GM12878 (cell line): ENCODE results near the gene CCDC87. TPM values are rescaled to one million over a fixed set of nuclear protein-coding genes. Genes with fewer than 3 reads are reported as not detected.

Experiments used
- ATAC-seq: fragments of 200-7000 bp; cut with Tn5 transposase; 3 replicates; pipeline ENCODE4 v1.9.1; 2020; ENCODE audit warnings: mild to moderate bottlenecking, moderate library complexity
- BruUV-seq: library from RNA; stranded (reverse); fragments of 400-500 nt; replicated peaks from 2 replicates; lab custom pipeline; 2021; lab: Mats Ljungman, UMichigan
- CTCF ChIA-PET: fragments of 300-600 bp; sonication (Branson Sonifier 250); formaldehyde crosslinking; extraction: SDS; loops from one replicate; lab custom pipeline; 2021; ENCODE audit warnings: inconsistent platforms; lab: Yijun Ruan, JAX
- POLR2A ChIA-PET: fragments of 350-600 bp; formaldehyde crosslinking; extraction: SDS; loops from one replicate; lab custom pipeline; 2021; ENCODE audit warnings: inconsistent platforms; lab: Charles Lee
- RAD21 ChIA-PET: fragments of 300-600 bp; sonication (Branson Sonifier 250); formaldehyde crosslinking; loops from one replicate; lab custom pipeline; 2023; ENCODE audit warnings: antibody characterized with exemption; ENCODE audit not compliant: unreplicated experiment; lab: Charles Lee
- SMC1A ChIA-PET: fragments of 300-600 bp; sonication (Branson Sonifier 250); formaldehyde crosslinking; loops from one replicate; lab custom pipeline; 2023; ENCODE audit not compliant: unreplicated experiment, uncharacterized antibody; lab: Charles Lee
- DNase-seq: peaks from one replicate; pipeline ENCODE4 v3.0.0-alpha.2; 2011; ENCODE audit warnings: low read depth, low spot score
- FAIRE-seq: peaks from 3 replicates; lab custom pipeline; 2011; peaks lifted over from hg19 to GRCh38; lab: Jason Lieb, UNC
- H2AFZ ChIP-seq: 2 replicates; pipeline ENCODE4 v1.6.0; 2011; ENCODE audit warnings: low read depth, low read length, control low read depth; ENCODE audit not compliant: control insufficient read depth
- H3K27ac ChIP-seq: 2 replicates; pipeline ENCODE4 v1.5.1; 2011; ENCODE audit warnings: control low read depth; ENCODE audit not compliant: control insufficient read depth, insufficient read depth
- H3K27me3 ChIP-seq, 2 experiments: replicated peaks in 1 of 2; 2 replicates each; pipeline versions ENCODE4 v1.6.0 to v1.6.1; 2011; ENCODE audit warnings: low read length in 1 of 2; ENCODE audit not compliant: control insufficient read depth in 2 of 2, insufficient read depth in 2 of 2
- H3K36me3 ChIP-seq, 2 experiments: 2 replicates each; pipeline ENCODE4 v1.5.1; 2011; ENCODE audit warnings: low read length in 1 of 2; ENCODE audit not compliant: control insufficient read depth in 2 of 2, insufficient read depth in 2 of 2
- H3K4me1 ChIP-seq: 2 replicates; pipeline ENCODE4 v1.6.1; 2011; ENCODE audit warnings: mild to moderate bottlenecking, low read length, moderate library complexity, mixed read lengths; ENCODE audit not compliant: control insufficient read depth, insufficient read depth
- H3K4me2 ChIP-seq: 2 replicates; pipeline ENCODE4 v1.6.0; 2011; ENCODE audit warnings: control low read depth; ENCODE audit not compliant: control insufficient read depth, insufficient read depth
- H3K4me3 ChIP-seq: fragments of 200-600 bp; sonication (generic); 2 replicates; pipeline ENCODE4 v1.5.1; 2016
- H3K79me2 ChIP-seq: 2 replicates; pipeline ENCODE4 v1.6.0; 2011; ENCODE audit warnings: low read length; ENCODE audit not compliant: control insufficient read depth, insufficient read depth
- H3K9ac ChIP-seq: 2 replicates; pipeline ENCODE4 v1.8.0; 2011; ENCODE audit warnings: low read length, control low read depth, mixed read lengths; ENCODE audit not compliant: control insufficient read depth, insufficient read depth
- H3K9me3 ChIP-seq: replicated peaks from 3 replicates; pipeline ENCODE4 v1.5.1; 2011; ENCODE audit warnings: mild to moderate bottlenecking, low read length; ENCODE audit not compliant: control insufficient read depth, insufficient read depth
- H4K20me1 ChIP-seq: 2 replicates; pipeline ENCODE4 v1.6.0; 2011; ENCODE audit not compliant: control insufficient read depth, insufficient read depth
- RELA ChIP-seq: fragments of 450-650 bp; IDR thresholded peaks from 2 replicates; pipeline ENCODE4 v1.8.0; 2014; ENCODE audit warnings: borderline replicate concordance; ENCODE audit not compliant: partially characterized antibody
- YBX1 ChIP-seq: fragments of 450-650 bp; IDR thresholded peaks from 2 replicates; pipeline ENCODE4 v1.6.1; 2016; ENCODE audit warnings: antibody characterized with exemption
- ZBTB4 ChIP-seq: fragments of 450-650 bp; formaldehyde crosslinking; IDR thresholded peaks from 2 replicates; pipeline ENCODE4 v1.4.0; 2022; ENCODE audit warnings: mild to moderate bottlenecking, moderate library complexity
- WGBS: methylation state at CpG from one replicate; pipeline ENCODE4 v1.1.6; 2016; ENCODE audit warnings: low lambda C conversion rate; ENCODE audit not compliant: insufficient replicate concordance, insufficient coverage; ENCODE audit errors: missing lambda C conversion rate; 5-methylcytosine and 5-hydroxymethylcytosine counted together
- in situ Hi-C: fragments of 300-500 bp; cut with MboI; formaldehyde crosslinking; loops from 9 replicates; pipeline ENCODE4 v1.14.3; 2018; ENCODE audit warnings: mixed read lengths
- intact Hi-C: fragments of 100-400 bp; cut with micrococcal nuclease; formaldehyde crosslinking; loops from one replicate; pipeline ENCODE4 v1.14.2; 2022; ENCODE audit not compliant: unreplicated experiment
- polyA plus RNA-seq, 11 experiments: library from polyadenylated mRNA; depleted of rRNA in 4 of 11; unstranded in 6 of 11; stranded (reverse) in 5 of 11; fragments of >200 nt; fragmentation: Nextera tagmentation in 4 of 11; fragmentation: Illumina TruSeq in 1 of 11; extraction: Ambion mirVana in 4 of 11; extraction: Trizol in 1 of 11; gene quantifications; 1 replicate in 1 of 11; 2 replicates in 10 of 11; pipeline versions ENCODE4 v1.2.1 to v1.2.3, GENCODE V29; 2011 to 2016; ENCODE audit warnings: inconsistent platforms in 2 of 11, missing spikeins in 2 of 11, low read depth in 1 of 11
- total RNA-seq, 4 experiments: library from RNA; depleted of rRNA in 3 of 4; stranded (reverse); fragments of >200 nt in 3 of 4; fragmentation: Illumina TruSeq in 1 of 4; extraction: Trizol in 1 of 4; gene quantifications; 2 replicates each; pipeline versions ENCODE4 v1.2.1 to v1.2.3, GENCODE V29; 2013 to 2021

The CCDC87 gene
- total and polyA plus RNA-seq, 10 of the 15 experiments (the other 5 are each of a cell fraction or from before 2014, with no cell fraction given) = 0.02 to 0.17 (median 0.09) TPM; not detected in 3

GRCh38 chr11:66561975-66562248, 31.0 kb downstream of the CCDC87 start:
- Histone ChIP-seq H3K4me2 (no peak overlapping the region), H4K20me1 (no peaks in the 10 kb centered on the region), H3K27me3 (no peaks in the 10 kb centered on the region; a peak in 2 of 4 replicates), H3K27ac (no peak overlapping the region), H3K79me2 (no peaks in the 10 kb centered on the region), H3K9ac (no peak overlapping the region), H3K4me3 (no peak overlapping the region), H3K9me3 (no peaks in the 10 kb centered on the region), H3K36me3 (no peaks in the 10 kb centered on the region), H2AFZ (no peak overlapping the region), H3K4me1 (no peaks in the 10 kb centered on the region)
- no peak for DNase-seq
- BruUV-seq = no TSS peak
- in situ Hi-C loops (no loop called here), intact Hi-C loops (no loop called here)
- ChIA-PET RAD21 (interaction anchor here (1.0 kb wide), 1 partner anchor 117 kb away, joined by 3 read pairs; no protein-coding TSS in a partner anchor), CTCF (interaction anchor here (0.9 kb wide), 1 partner anchor 16 kb away, joined by 3 read pairs; the partner anchor contains the start of gene ZDHHC24), SMC1A (no interaction called here), POLR2A (no interaction called here)
- FAIRE-seq = no peak
- WGBS = 43% methylated on average over 9 of the region's 9 CpGs
- ATAC-seq = no peak
- TF ChIP-seq YBX1 (no peak), RELA (no peak), ZBTB4 (CRISPR knock-in tag) (no peak)
